Measurements from ENCODE around the gene TRIM40. TPM values are rescaled to one million over a fixed set of nuclear protein-coding genes. Genes with fewer than 3 reads are reported as not detected.
A peak's percentile ranks its signal among the peaks of the same experiment; 100 is the strongest.

TRIM40 gene
- total and polyA plus RNA-seq, 2 of the 13 experiments (the other 11 are each of a cell fraction or from before 2014, with no cell fraction given) = 0.58 TPM; not detected in 1

- TF ChIP-seq, protein P1, sequence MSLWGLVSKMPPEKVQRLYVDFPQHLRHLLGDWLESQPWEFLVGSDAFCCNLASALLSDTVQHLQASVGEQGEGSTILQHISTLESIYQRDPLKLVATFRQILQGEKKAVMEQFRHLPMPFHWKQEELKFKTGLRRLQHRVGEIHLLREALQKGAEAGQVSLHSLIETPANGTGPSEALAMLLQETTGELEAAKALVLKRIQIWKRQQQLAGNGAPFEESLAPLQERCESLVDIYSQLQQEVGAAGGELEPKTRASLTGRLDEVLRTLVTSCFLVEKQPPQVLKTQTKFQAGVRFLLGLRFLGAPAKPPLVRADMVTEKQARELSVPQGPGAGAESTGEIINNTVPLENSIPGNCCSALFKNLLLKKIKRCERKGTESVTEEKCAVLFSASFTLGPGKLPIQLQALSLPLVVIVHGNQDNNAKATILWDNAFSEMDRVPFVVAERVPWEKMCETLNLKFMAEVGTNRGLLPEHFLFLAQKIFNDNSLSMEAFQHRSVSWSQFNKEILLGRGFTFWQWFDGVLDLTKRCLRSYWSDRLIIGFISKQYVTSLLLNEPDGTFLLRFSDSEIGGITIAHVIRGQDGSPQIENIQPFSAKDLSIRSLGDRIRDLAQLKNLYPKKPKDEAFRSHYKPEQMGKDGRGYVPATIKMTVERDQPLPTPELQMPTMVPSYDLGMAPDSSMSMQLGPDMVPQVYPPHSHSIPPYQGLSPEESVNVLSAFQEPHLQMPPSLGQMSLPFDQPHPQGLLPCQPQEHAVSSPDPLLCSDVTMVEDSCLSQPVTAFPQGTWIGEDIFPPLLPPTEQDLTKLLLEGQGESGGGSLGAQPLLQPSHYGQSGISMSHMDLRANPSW (CRISPR knock-in tag; IDR thresholded peaks at IDR 0.05; ENCODE audit: borderline replicate concordance) = peak; percentile 87; the same call in 1 of the 2 replicates
- TF ChIP-seq, protein P2, sequence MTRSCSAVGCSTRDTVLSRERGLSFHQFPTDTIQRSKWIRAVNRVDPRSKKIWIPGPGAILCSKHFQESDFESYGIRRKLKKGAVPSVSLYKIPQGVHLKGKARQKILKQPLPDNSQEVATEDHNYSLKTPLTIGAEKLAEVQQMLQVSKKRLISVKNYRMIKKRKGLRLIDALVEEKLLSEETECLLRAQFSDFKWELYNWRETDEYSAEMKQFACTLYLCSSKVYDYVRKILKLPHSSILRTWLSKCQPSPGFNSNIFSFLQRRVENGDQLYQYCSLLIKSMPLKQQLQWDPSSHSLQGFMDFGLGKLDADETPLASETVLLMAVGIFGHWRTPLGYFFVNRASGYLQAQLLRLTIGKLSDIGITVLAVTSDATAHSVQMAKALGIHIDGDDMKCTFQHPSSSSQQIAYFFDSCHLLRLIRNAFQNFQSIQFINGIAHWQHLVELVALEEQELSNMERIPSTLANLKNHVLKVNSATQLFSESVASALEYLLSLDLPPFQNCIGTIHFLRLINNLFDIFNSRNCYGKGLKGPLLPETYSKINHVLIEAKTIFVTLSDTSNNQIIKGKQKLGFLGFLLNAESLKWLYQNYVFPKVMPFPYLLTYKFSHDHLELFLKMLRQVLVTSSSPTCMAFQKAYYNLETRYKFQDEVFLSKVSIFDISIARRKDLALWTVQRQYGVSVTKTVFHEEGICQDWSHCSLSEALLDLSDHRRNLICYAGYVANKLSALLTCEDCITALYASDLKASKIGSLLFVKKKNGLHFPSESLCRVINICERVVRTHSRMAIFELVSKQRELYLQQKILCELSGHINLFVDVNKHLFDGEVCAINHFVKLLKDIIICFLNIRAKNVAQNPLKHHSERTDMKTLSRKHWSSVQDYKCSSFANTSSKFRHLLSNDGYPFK (CRISPR knock-in tag; IDR thresholded peaks at IDR 0.05; ENCODE audit: borderline replicate concordance) = peak; percentile 78; the same call in 1 of the 2 replicates
- TF ChIP-seq ZNF530 (CRISPR knock-in tag; IDR thresholded peaks at IDR 0.05; ENCODE audit: low read depth) (no peak), HNRNPUL1 (IDR thresholded peaks at IDR 0.05; ENCODE audit: low read depth, low read length) (no peak), ZKSCAN1 (IDR thresholded peaks at IDR 0.05; ENCODE audit: low read length) (no peak), MATR3 (CRISPR knock-in tag; IDR thresholded peaks at IDR 0.05) (no peak), SMARCE1 (IDR thresholded peaks at IDR 0.05; ENCODE audit: borderline replicate concordance) (no peak), CHCHD3 (CRISPR knock-in tag; IDR thresholded peaks at IDR 0.05) (peak; percentile 77; the same call in 1 of the 2 replicates), PITX1 (CRISPR knock-in tag; IDR thresholded peaks at IDR 0.05) (peak; percentile 13; the same call in 1 of the 2 replicates), MAFK (conservative IDR thresholded peaks at IDR 0.05 in 1 of 2, IDR thresholded peaks at IDR 0.05 in 1 of 2; ENCODE audit: low read length in 2 of 2) (no peak), WIZ (CRISPR knock-in tag; IDR thresholded peaks at IDR 0.05) (no peak), MEF2D (CRISPR knock-in tag; IDR thresholded peaks at IDR 0.05) (no peak), DNMT3B (CRISPR knock-in tag; conservative IDR thresholded peaks at IDR 0.05) (0 out of 2 replicates have a peak, but pooled peaks have one; percentile 28), KAT8 (CRISPR knock-in tag; IDR thresholded peaks at IDR 0.05) (peak; percentile 84), ZNF205 (CRISPR knock-in tag; IDR thresholded peaks at IDR 0.05) (peak; percentile 74), ATRX (CRISPR knock-in tag; IDR thresholded peaks at IDR 0.05; ENCODE audit: borderline replicate concordance) (no peak), PTBP1 (IDR thresholded peaks at IDR 0.05; ENCODE audit: low read depth, low read length, poor library complexity, severe bottlenecking) (no peak), POLR2G (IDR thresholded peaks at IDR 0.05; ENCODE audit: low read depth, low read length) (no peak), NFE2L2 (IDR thresholded peaks at IDR 0.05; ENCODE audit: low read length) (no peak), ZNF282 (IDR thresholded peaks at IDR 0.05; ENCODE audit: partially characterized antibody) (no peak)
- TF ChIP-seq, protein P3, sequence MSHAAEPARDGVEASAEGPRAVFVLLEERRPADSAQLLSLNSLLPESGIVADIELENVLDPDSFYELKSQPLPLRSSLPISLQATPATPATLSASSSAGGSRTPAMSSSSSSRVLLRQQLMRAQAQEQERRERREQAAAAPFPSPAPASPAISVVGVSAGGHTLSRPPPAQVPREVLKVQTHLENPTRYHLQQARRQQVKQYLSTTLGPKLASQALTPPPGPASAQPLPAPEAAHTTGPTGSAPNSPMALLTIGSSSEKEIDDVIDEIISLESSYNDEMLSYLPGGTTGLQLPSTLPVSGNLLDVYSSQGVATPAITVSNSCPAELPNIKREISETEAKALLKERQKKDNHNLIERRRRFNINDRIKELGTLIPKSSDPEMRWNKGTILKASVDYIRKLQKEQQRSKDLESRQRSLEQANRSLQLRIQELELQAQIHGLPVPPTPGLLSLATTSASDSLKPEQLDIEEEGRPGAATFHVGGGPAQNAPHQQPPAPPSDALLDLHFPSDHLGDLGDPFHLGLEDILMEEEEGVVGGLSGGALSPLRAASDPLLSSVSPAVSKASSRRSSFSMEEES (CRISPR knock-in tag; IDR thresholded peaks at IDR 0.05) = peak; percentile 70
- TF ChIP-seq, protein P4, sequence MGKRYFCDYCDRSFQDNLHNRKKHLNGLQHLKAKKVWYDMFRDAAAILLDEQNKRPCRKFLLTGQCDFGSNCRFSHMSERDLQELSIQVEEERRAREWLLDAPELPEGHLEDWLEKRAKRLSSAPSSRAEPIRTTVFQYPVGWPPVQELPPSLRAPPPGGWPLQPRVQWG (CRISPR knock-in tag; IDR thresholded peaks at IDR 0.05; ENCODE audit: borderline replicate concordance, low read depth) = no peak
These were observed 35.1 kb upstream of the TRIM40 start (continued) for GRCh38 chr6:30100585-30101443.

Data from HepG2 (cell line).